ENCODE measurements around the gene CFAP92.
"Not testable (repeated sequence)": the region's sequence is repeated elsewhere in the genome, so short reads cannot be mapped to it uniquely, and the experiment has no call there.

Gene CFAP92

DNA sequence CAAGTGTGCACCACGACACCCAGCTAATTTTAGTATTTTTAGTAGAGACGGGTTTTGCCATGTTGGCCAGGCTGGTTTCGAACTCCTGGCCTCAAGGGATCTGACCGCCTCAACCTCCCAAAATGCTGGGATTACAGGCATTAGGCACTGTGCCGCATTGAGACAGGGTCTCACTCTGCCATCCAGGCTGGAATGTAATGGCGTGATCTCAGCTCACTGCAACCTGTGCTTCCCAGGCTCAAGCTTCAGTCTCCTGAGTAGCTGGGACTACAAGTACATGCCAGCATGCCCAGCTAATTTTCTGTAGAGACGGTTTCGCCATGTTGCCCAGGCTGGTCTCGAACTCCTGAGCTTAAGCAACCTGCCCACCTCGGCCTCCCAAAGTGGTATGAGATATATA is 62.8 kb downstream of the CFAP92 start:
- no peak for DNase-seq

DNA sequence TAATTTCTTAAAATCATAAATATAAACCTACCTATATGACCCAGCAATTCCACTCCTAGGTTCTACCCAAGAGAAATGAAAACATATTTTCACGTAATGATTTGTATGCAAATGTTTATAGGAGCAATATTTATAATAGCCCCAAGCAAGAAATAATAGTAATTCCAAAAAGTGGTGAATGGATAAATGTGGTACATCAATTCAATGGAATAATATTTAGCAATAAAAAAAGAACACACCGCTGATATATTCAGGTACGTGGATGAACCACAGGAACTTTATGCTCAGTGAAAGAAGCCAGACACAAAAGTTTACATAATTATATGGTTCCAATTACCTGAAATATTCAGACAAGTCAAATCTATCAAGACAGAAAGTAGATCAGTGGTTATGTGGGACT is 64.5 kb downstream of the CFAP92 start:
- DNase-seq: no peak

DNA sequence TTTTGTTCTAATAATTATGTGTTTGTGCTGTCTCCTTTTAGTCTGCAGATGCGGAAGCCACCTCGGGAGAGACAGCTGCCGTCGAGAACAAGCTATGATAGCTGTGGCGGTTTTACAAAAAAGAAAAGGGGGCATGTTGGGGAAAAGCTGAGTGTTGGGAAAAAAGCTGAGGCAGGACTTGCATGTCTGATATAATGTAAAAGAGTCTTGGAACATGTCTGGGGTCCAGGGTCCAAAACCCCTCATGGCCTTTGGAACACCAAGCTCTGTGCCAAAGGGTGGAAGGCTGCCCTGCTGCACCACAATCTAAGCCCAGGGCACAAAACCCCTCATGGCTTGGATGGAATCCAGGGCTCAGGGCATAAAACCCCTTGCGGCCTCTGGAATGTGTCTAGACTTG is 69.9 kb downstream of the CFAP92 start:
- not testable (repeated sequence) for DNase-seq

DNA sequence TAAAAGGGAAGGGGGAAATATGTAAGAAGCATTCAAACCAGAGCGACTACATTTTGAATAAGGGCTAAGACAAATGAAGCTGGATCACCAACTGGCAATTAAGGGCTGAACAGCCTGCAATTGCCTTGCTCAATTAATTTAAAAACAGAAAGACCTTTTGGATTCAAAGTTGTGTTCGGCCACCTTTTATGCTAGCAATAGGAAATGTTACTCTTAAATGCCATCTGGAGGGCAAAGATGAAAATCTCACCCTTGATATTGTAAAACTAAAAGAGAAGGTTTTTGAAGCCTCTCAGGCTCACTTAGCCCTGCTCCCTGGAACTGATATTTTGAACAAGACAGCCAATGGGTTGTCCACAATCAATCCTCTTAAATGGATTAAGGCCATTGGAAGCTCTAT is 70.3 kb downstream of the CFAP92 start:
- no peak for DNase-seq

DNA sequence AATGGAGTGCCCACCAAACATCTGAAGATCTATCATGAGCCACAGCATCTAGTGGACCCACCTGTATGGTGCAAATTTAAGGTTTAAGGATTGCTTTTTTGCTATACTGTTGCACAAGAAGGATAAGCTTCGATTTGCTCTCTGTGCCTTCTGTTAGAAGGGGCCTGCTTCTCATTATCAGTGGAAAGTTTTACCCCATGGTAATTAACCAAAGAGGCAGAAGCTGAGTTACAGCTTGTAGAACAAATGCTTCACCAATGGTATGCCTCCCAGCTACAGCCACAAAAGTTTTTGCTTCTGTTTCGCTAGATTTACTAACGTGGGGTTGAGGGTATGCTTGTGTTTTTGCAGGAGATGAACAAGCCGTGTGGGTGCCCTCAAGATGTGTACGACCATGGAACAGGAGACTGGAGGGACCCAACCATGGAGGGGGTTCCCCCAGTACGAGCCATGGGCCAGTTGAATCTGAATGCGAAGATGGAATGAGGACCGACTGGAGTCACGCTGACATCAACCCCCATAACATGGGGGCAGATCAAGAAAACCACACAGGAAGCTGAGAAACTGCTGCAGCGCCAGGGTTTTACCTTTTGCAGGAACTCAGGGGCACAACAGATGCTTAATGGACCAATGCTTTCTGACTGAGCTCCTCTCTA is 70.9 kb downstream of the CFAP92 start:
- DNase-seq: no peak

DNA sequence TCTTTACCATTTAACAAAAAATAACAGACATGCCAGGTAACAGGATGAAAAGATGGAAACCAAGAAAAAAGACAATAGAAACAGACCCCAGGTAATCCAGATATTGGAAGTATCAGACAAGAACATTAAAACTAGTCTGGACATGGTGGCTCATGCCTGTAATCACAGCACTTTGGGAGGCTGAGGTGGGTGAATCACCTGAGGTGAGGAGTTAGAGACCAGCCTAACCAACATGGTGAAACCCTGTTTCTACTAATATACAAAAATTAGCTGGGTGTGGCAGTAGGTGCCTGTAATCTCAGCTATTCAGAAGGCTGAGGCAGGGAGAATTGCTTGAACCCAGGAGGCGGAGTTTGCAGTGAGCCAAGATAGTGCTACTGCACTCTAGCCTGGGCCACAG is 73.9 kb downstream of the CFAP92 start:
- DNase-seq: no peak

DNA sequence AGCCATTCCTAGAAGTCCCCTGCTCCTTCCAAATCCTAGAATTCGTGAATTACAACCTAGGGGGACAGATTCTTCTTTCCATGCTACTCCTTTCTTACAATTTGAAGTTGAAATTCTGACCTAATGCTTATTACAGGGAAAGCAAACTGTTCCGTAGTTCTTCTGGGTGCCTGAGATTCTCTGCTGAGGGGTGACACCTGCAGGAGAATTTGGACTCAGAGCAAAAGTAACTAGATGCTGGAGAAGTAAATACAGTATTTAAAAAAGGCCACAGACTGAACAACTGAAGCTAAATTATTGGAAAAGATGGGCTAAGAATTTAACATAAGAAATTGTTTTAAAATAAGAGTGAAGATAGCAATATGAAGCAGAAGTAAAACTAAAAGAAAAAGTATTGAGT is 76.6 kb downstream of the CFAP92 start:
- no peak for DNase-seq

DNA sequence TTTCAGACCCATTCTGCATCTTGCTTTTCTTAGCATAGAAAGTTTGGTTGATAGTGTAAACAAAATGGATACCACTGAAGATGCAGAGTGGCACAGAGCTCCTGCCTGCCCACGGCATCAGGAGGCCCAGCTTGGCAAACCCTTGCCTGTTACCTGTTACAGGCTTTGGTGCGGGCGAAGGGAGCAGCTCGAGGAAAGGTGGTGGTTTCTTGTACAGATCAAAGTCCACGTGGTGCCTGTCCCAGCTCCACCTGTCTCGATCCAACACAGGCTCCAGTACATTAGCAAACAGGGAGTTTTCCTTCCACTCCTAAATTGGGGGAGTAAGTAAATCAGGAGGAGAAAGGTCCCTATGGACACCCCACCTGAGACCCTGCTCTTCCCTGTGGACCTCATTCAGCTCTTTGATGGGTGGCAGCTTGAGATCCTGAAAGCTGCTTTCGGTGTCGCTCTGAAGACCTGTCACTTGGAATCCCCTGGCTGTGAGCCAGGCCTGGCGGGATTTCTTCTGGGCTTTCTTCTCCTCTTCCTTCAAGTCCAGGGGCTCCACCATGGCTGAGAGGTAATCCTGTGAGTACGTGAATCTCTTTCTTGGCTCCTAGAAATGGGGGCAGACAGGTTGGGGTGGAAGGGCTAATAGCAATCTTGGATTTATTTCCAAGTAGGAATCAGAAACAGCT is 78.8 kb downstream of the CFAP92 start:
- no peak for DNase-seq

DNA sequence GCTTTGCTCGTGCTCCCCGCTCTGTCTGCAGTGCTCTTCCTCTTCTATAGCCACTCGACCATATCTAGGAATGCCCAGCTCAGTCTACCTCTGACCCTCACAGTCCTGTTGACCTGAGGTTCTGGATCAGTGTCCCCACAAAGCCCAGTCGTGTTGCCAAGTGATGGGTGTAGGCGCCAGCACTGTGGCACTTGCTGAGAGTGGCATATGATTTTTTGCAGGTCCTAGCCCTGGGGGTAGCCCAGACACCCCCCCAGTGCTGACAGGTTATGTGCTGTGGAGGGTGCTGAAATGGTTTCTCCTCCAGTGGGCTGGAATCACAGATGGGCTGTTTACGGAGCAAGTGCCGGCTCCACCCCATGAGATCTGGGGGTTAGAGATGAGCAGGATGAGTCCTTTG is 82.0 kb downstream of the CFAP92 start:
- DNase-seq: no peak

DNA sequence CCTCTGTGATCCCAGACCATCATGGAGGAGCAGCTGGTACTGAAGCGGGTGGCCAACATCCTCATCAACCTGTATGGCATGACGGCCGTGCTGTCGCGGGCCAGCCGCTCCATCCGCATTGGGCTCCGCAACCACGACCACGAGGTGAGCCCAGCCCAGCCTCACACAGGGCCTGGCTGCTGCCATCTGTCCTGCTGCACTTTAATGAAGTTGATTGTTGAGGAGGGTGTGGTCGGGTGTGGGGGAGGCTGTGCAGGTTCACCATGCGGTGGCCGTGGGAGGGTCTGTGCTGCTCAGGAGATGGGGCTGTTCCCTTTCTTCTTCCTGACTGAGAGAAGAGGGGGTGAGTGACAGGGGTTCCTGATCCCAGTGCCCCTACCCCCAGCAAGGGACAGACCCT is 83.9 kb downstream of the CFAP92 start:
- DNase-seq: no peak

DNA sequence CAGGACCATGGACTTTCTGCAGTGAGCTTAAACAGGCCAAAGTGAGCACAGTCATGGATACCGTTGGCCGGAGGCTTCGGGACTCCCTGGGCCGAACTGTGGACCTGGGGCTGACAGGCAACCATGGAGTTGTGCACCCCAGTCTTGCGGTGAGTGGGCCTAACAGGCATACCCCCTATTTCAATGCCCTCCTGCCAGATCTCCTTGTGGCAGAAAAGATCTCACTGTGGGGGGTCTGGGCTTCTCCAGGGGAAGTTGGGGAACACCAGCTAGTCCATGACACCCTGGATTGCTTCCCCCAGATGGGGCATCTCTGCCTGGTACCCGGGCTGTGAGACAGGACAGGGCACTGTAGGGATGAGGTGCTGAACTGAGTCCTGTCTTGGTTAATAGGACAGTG is 84.9 kb downstream of the CFAP92 start:
- no peak for DNase-seq

DNA sequence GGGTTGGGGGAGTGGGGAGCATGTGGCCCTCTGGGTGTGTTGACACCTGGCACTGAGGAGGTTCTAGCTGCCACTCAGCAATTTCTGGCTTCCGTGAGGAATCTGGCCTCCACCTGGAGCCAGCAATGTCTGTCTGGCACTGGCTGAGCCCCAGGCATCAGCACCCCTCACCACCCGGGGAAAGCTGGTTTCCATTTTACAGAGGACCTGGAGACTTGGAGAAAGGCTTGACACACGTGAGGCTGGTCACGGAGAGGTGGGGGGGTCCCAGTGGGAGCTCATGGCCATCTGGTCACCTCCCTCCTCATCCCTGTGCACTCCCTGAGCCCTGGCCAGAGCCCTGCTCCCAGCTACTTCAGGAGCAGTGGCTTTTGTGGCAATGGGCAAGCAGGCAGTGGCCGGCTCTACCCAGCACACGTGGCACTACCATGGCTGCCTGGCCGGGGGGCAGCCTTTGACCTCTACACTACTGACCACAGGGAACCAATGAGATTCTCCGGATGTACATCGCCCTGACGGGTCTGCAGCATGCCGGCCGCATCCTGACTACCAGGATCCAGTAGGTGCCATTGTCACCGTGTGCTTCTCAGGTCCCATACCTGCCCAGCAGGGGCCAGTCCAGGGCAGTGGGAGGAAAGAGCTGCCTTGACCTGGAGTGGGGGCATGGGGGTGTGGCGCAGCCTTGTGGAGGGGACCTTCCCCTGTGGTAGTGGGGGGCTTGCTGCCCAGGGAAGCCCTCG is 86.0 kb downstream of the CFAP92 start:
- no peak for DNase-seq

DNA sequence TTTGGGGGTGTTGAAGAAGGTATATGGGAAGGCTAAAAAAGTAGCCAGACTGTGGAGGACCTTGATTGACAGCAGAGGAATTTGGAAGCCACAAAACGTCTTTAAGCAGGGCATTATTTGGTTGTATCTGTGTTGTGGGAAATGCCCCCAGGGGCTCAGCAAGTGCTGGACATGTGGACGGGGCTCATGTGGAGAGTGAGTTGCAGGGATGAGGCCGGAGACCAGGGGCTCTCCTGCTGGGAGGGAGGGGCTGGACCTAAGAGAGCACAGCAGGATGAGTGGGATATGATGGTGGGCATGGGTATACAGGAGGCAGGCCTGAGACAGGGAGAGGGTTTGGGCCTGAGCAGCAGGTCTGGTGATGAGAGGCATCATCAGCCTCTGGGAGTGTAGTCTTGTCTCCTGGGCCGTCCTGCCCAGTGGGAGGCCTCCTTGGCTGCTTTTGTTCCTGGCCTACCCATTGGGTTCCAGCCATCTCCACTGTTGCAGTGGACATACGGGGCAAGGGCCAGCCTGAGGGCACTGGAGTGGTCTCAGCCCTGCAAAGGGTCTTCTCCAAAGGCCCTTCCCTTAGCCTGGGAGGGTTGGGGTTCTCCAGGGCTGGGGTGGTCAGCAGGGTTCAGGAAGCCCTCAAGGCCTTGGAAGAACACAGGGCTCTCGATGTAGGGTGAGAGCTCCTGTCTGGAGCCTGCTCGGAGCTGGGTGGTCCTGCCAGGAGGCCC is 86.9 kb downstream of the CFAP92 start:
- no peak for DNase-seq

DNA sequence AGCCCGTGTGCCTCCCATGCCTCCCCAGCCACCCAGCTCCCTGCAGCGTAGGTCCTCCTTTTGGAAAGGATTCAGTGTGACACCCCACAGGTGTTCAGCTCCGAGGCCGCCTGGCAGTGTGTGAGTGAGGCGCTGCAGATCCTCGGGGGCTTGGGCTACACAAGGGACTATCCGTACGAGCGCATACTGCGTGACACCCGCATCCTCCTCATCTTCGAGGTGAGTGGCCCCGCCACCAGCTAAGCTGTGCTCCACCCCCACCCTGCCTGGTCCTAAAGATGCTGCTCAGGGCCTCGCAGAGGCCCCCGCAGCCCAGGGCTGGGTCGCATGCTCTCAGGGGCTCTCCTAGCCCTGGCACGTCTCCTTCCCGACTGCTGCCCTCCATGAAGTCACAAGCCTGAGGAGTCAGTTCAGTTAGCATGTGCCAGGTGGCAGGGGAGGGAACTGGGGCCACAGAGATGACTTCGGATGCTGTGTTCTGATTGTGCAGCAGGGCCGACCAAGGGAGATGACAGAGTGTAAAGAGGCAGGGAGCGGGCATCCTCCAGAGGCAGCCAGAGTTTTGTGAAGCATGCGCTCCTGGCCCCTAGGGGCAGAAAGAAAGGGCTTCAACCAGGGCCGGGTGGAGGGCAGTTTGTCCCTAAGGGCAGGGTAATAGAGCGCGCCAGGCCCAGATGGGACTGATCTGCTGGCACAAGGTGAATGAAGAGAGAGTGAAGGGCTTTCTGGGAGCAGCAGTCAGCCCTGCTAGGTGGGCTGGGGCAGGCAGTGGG is 87.7 kb downstream of the CFAP92 start:
- DNase-seq: no peak

DNA sequence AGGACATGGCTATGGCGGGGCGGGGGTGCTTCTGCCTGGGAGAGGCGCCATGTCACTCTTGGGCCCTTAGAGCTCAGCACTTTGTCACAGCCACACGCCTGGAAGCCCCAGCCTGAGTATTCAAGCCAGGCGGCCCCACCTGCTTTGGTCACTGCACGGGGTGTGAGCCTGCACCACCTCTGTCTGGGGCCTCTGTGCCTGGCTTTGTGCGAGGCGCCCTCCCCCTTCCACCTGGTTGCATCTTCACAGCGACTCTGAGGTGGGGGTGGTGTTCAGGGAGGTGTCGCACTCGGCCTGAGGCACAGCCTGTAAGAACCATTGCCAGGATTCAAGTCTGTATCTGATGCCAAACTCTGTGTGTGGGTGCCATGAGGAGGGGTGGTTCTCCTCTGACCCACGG is 90.4 kb downstream of the CFAP92 start:
- DNase-seq: no peak

DNA sequence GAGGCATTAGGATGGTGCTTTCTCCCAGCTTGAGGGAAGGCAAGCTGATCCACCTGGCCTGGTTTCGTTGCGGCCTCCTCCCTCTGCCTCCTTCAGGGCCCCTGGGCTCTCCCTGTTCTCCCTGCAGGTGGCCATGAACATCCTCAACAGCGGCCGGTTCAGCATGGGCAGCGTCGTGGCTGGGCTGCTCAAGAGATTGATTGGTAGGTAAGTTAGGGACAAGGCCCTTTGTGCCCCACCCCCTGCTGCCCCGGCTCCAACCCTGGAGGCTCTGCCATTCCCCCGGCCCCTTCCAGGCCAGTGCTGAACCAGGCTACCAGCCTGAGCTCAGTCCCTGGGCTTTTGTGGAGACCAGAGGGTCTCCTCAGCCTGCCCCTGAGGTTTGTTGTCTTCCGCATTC is 91.5 kb downstream of the CFAP92 start:
- no peak for DNase-seq

DNA sequence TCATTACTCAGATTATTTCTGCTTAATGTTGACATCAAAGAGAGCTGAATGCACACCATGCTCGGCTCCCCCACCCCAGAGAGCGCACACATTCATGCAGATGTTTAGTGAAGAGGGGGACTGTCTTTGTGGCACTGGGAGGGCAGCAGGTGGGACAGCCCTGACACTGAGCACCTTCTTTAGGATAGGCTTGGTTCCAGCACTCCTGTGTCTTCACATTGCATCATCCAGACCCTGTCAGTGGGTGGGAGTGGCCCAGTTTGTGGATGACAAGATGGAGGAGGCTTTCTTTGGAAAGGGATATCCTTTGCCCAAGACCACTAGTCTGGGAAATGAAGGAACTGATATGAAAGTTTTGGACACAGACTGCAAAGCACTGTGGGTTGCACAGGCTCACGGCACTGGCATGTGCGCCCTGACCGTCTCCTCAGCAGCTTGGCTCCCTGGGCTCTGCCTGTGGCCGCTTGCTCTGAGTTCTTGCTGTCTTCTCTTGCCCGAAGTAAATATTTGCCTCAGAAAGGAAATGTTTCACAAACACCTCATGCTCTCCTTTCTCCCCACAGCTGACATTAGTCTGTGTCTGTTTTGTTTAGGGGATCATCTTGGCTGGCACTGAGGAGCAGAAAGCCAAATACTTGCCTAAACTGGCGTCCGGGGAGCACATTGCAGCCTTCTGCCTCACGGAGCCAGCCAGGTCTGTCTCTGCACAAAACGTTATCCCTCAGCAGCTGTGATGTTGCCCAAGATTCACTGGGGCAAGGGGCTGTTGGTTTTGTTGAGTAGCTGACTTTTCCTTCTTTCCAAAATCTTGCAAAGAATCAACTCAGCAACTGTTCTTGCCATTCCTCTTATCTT is 97.8 kb downstream of the CFAP92 start:
- DNase-seq: peak in 1 of 2 experiments; percentile 5

DNA sequence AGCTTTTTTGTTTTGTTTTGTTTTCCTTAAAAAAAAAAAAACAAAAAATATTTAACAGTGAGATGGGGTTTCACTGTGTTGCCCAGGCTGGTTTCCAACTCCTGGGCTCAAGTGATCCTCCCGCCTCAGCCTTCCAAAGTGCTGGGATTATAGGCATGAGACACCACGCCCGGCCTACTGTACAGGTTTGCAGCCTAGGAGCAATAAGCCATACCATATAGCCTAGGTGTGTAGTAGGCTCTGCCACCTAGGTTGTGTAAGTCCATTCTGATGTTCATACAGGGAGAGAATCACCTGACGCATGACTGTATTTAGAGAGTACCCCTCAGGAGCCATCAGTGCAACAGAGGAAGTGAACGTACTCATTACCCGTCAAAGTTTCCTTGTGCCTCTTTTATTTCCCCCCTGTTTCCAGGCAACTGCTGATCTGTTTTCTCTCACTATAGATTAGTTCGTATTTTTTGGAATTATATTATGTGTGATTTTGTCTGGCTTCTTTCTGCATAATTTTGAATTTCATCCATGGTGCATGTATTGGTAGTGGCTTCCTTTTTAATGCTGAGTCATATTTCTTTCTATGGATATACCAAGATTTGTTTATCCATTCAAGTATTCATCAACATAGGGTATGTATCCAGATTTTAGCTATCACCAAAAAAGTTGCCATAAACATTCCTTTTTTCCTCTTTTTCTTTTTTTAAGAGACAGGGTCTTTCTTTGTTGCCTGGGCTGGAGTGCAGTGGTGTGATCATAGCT is 104.6 kb downstream of the CFAP92 start:
- DNase-seq: no peak

DNA sequence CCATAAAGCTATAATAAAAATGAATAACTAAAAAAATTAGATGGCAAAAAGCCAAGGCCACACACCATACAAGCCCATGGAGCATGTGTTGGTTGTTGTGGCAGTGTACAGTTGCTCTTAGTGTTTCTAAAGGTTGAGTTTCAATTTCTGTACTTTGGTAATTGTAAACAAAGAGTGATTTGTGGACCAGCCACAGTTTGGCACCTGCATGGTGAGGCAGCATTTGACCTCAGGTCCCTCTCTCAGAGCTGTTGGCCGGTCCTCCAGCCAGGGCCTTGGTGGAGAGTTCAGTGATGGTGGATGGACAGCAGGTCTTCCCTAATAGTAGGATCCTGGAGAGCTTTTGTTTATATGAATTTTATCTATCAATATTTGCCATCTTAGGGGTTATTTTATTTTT is 108.9 kb downstream of the CFAP92 start:
- no peak for DNase-seq

DNA sequence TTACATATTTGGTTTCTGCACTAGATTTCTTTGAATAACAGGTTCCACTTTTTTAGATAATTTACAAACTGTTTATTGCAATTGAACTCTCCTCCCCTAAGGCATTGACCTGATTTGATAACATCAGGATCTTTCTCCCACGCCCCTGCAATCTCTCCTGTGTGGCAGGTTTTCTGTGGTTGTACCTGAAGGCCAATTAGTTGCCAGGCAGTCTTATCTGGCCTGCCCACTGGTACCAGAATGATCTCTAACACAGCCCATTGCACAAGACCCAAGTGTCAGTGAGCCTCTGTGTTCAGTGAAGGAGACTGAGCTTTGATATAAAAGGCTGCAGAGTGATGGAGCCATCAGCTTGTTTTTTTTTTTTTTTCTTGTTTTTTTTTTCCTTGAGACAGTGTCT is 111.2 kb downstream of the CFAP92 start:
- no peak for DNase-seq

DNA sequence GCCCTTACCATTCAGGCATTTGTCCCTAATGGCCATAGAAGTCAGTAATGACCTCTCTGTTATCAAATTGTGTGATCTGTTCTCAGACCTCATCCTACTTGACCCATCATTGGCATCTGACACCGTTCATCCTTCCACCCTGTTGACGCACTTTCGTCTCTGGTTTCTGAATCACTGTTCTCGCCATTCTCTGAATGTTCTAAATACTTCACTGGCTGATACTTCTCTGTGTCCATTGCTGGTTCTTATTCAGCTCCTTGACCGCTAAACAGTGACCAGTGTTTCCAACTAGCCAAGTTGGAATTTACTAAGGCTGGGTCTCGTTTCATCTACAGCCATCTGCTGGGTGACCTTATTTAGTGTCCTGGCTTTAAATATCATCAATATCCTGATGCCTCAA is 112.3 kb downstream of the CFAP92 start:
- DNase-seq: no peak

Data from NCI-H1930 (cell line).